HUDEP-2 (cell line): Measurements from ENCODE around the gene ZNF335.
A peak's percentile ranks its signal among the peaks of the same experiment; 100 is the strongest.
"Not testable (repeated sequence)": the region's sequence is repeated elsewhere in the genome, so short reads cannot be mapped to it uniquely, and the experiment has no call there.

Source experiments
- DNase-seq, 76 experiments: peaks; one replicate each; lab custom pipeline; 2025; ENCODE audit not compliant: unreplicated experiment in 76 of 76; lab: John Stamatoyannopoulos, UW

ZNF335 gene

DNA sequence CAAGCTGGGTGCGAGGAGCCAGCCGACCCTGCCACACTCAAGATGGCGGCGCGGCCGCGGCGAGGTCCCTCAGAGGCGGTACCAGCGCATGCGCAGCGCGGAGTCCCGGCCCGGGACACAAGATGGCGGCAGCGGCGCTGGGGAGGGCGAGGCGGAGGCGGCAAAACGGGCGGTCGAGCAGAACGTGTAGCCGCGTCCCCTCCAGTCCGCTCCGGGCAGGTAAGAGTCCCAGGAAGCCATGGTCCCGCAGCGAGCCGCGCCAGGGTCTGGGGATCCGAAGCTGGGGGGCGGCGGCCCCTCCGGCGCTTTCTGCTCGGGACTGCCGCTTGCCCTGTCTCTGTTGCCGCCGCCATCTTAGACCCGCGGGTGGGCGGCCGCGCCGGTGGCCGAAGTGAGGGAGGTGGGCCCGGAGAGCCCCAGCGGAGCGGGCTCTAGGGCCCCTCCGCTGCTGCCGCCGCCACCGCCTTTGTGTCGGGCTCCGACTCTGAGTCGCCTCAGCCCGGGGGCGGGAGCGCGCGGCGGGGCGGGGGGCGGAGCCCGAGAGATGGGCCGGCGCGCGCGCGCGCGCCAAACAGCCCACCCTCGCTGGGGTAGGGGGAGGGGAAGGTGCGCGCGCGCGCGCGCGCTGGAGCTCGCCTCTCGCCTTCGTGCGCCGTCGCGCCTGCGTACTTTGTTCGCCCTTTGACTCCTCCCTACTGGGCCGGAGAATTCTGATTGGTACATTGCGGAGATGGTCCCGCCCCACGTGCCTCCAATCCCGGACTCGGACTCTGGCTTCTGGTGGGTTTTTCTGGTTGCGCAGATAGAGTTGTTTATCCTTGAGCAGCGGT is 37.2 kb downstream of the ZNF335 start, which contains the start of gene PCIF1:
Gene PCIF1, plus strand, starts transcription at position 98 of the 830 bp plus-strand sequence. CDS start 4,317 bp downstream, outside the sequence.
- DNase-seq = peak in 75 of 76 experiments; percentile 50 to 98 (median 93)

DNA sequence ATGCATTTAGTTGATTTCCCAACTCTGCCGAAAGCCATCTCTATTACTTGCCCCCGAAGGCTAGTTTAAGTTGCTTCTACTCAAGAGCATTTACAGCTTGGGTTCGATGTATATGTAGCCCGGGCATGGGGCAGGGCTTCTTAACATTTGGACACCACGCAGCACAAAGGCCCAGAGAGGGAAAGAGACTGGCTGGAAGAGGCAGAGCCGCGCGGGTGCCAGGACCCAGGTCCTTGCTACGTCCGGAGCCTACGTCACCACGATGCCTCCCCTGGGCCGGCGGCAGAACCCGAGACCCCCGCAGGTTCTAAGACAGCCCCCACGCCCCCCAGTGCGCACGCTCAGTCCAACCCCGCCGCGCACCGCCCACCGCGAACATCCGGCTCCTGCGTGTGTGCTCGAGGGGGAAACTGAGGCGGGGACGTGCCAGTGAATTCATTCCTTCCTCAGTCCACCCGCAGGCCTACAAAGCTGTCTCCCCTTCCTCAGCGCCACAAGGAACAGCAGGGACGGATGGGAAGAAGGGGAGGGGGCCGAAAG is 37.9 kb downstream of the ZNF335 start:
- peak in 33 of 76 experiments; percentile 6 to 69 (median 40) for DNase-seq

DNA sequence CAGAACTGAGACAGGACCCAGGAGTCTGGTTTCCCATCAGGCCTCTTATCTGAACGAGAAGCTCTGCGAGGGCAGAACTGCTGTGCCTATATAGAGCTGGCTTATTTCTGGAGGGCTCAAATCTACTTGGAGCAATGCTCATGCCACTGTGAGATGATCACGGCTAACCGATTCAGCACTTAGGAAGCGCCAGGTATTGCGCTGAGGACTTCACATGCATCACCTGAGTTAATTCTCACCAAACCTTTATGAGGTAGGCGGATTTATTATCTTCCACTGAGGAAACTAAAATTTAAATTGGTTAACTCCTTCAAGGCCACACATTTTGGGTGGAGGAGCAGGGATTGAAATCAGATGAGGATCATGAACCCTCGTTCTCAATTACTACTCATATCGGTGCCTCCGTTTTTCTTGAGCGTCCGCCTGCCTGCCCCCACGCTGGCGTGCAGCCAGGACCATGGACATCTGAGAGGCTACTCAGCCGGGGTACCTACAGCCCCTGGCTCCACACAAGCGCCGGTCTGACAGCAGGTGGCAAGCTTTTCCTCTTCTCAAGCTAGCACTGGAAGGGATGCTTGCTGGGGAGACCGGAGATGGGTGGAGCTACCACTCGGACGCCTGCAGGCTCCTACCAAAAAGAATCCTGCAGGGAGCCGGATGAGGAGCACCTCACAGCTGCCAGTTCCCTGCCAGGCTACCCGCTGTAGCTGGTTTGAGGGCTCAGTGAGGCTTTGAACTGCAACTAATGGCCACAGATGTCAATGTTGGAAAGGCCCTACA is 38.5 kb downstream of the ZNF335 start:
- peak in 71 of 76 experiments; percentile 7 to 77 (median 47) for DNase-seq

DNA sequence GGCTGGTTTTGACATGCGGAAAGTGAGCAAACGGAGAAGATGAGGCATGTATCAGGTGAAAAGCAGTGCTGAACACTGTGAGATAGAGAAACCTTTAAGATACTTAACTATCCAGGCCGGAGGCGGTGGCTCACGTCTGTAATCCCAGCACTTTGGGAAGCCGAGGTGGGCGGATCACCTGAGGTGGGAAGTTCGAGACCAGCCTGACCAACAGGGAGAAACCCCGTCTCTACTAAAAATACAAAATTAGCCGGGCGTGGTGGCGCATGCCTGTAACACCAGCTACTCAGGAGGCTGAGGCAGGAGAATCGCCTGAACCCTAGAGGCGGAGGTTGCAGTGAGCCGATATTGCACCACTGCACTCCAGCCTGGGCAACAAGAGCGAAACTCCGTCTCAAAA is 40.3 kb downstream of the ZNF335 start:
- DNase-seq = not testable (repeated sequence)

GRCh38 chr20:45927071-45927878 is 44.7 kb downstream of the ZNF335 start:
- no peak for DNase-seq

DNA sequence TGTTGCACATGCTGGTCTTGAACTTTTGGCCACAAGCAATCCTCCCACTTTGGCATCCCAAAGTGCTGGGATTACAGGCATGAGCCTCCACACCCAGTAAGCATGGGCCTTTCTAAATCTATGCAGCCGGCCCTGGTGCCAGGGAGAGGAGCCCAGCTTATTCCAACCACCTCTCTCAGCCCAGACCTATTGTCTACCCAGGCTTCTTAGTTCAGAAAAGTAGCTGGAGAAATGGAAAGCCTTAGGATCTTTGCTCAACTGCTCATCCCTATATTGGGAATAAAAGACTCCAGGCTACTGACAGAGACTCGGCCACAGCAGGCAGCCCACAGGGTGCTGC is 45.3 kb downstream of the ZNF335 start:
- DNase-seq = no peak

DNA sequence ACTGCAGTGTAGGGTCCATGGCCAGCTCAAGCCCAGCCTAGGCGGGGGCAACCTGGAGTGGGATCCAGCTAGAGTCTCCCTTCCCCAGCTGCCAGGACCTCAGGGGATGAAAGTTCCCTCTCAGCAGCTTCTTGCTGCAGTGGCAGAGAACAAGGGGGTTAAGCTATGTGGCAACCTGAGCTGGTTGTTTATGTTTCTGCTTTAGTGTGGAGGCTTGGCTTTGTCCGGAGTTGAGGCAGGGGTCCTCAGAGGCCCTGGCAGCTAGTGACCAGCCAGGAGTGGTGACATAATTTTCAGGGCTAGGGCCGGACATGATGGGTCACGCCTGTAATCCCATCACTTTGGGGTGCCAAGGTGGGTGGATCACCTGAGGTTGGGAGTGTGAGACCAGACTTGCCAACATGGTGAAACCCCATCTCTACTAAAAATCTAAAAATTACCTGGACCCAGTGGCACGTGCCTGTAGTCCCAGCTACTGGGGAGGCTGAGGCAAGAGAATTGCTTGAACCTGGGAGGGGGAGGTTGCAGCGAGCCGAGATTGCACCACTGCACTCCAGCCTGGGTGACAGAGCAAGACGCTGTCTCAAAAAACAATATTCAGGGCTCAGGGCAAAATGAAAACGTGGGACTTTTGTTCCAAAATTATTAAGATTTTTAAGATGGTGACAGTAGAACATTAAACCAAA is 46.0 kb downstream of the ZNF335 start:
- DNase-seq = no peak

DNA sequence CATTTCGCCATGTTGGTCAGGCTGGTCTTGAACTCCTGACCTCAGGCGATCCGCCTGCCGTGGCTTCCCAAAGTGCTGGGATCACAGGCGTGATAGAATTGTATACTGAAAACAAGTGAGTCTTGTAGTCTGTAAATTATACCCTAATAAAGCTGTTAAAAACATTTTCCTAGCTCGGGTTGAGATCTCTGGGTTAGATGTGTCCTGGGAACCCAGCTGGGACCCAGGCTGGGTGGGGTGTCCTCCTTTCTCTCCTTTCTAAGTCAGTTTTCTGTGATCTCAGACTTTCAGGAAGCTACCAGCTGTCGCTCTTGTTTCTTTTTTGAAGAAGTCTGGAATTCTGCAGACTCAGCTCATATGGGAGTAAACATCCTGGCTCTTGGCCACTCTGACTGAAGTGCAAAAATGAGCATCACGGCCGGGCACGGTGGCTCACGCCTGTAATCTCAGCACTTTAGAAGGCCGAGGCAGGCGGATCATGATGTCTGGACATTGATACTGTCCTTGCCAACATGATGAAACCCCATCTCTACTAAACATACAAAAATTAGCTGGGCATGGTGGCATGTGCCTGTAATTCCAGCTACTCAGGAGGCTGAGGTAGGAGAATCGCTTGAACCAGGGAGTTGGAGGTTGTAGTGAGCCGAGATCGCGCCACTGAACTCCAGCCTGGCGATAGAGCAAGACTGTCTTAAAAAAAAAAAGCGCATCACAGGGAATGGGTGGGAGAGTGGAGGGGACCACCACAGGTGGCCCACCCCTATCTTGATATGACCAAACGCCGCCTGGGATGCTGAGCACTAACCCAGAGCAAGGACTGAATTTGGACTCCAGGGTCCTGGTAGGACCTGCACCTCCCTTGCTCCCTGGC is 47.4 kb downstream of the ZNF335 start:
- no peak for DNase-seq

GRCh38 chr20:45921337-45922189 is 50.4 kb downstream of the ZNF335 start:
- no peak for DNase-seq

DNA sequence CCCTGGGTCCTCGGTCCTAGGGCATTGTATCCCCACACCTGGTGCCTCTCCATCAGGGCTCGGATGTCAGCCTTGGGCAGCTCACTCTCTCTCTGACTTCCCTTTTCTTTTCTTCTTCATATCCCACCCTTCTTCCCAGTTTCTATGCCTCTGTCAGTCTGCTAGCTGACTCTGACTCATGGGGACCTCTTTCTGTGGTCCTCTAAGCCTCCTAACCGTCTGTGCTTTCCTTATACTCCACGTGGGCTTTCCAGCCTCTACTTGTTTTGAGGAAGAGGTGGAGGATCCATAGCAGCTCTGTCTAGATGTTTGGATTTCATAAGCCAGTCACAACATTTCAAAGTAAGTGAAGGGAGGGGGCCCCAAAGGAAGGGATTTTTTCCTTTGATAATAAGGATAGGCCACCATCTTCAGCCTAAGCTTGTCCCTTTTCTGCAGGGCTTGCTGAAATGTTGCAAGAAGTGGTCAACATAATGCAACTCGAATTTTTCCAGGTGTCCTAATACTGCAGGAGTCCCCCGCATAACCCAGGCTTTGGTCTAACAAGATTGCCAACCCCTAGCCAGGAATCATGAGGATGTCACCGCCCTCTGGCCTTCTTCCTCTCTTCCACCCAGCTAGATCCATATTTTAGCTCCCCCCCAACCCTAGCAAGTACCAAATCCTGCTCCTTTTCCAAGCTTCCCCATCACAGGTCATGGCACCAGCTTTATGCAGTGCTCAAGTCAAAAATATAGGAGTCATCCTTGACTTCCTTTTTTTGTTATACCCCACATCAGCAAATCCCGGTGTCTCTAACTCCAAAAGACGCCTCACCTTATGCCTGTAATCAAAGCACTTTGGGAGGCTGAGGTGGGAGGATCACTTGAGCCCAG is 51.3 kb downstream of the ZNF335 start:
- DNase-seq = no peak

GRCh38 chr20:45919542-45920399 is 52.2 kb downstream of the ZNF335 start:
- no peak for DNase-seq

DNA sequence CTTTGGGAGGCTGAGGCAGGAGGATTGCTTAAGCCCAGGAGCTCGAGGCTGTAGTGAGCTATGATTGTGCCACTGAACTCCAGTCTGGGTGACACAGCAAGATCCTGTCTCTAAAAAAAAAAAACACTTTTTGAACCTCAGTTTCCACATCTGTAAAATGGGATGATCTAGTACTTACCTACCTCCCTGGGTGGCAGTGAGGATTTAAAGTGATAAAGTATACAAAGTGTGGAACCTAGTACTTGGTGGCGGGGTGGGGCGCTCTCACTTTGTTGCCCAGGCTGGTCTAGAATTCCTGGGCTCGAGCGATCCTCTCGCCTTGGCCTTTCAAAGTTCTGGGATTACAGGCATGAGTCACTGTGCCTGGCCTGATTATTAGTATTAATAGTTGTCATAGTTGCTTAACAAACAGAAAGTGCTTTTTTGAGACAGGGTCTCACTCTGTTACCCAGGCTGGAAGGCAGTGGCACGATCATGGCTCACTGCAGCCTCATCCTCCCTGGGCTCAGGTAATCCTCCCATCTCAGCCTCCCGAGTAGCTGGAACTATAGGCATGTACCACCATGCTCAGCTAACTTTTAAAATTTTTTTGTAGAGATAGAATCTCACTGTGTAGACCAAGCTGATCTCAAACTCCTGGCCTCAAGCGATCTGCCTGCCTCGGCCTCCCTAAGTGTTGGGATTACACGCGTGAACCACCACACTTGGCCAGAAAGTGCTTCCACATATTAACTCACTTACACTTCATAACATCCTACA is 53.0 kb downstream of the ZNF335 start:
- DNase-seq = no peak

GRCh38 chr20:45918182-45918737 is 53.7 kb downstream of the ZNF335 start:
- no peak for DNase-seq

- no peak for DNase-seq
Measured at GRCh38 chr20:45917790-45918141, 54.2 kb downstream of the ZNF335 start.

DNA sequence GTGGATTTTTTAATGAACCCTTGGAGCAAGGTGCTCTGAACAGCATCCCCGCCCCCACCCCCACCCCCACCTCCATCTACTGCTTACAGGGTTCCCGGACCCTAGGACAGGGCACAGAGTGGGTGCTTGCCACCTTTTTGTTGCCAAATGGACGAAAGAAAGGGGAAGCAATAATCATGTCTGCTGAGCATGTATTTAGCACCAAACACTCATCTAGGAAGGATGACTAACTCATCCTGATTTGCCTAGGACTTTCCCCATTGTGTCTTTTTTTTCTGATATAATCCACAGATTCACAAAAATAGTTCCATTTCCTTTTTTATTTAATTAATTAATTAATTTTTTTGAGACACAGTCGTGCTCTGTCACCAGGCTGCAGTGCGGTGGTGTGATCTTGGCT is 58.9 kb downstream of the ZNF335 start:
- no peak for DNase-seq

GRCh38 chr20:45912344-45912682 is 59.7 kb downstream of the ZNF335 start:
- no peak for DNase-seq
